ENCODE data around the gene IGSF23. TPM values are rescaled to one million over a fixed set of nuclear protein-coding genes. Genes with fewer than 3 reads are reported as not detected.
"Not testable (repeated sequence)": the region's sequence is repeated elsewhere in the genome, so short reads cannot be mapped to it uniquely, and the experiment has no call there.

IGSF23 gene
- polyA plus RNA-seq, 4 donors: 5.8 to 54.3 (median 17.3) TPM

GRCh38 chr19:44634058-44634457, 20.7 kb downstream of the IGSF23 start:
- not testable (repeated sequence) for FAIRE-seq; H3K9me3 ChIP-seq (ENCODE audit: control insufficient read depth in 2 of 2, insufficient read depth in 1 of 2, low read depth in 1 of 2, low read length in 1 of 2); DNase-seq; H3K27me3 ChIP-seq (ENCODE audit: control insufficient read depth in 3 of 3, insufficient read depth in 3 of 3, low read length in 3 of 3); H3K4me3 ChIP-seq (ENCODE audit: low read depth in 1 of 3, low read length in 3 of 3)
- Histone ChIP-seq H3K36me3 (ENCODE audit: control insufficient read depth in 3 of 3, insufficient read depth in 2 of 3, low read depth in 1 of 3, low read length in 3 of 3) (peaks cover 0 to 25% (median 0%) of the 10 kb centered on the region in 3 donors), H3K27ac (ENCODE audit: low read depth in 1 of 3, low read length in 2 of 3) (peak overlapping the region in 1 of 3 donors; percentile 42), H3K4me1 (ENCODE audit: control insufficient read depth in 3 of 3, insufficient read depth in 2 of 3, low read depth in 1 of 3, low read length in 2 of 3) (peaks cover 4 to 47% (median 4%) of the 10 kb centered on the region in 3 donors)
- 10 to 27% (median 18%) methylated on average over 5 of the region's 5 CpGs for WGBS, 3 donors

- Histone ChIP-seq H3K4me1 (ENCODE audit: control insufficient read depth in 3 of 3, insufficient read depth in 2 of 3, low read depth in 1 of 3, low read length in 2 of 3) (peaks cover 4 to 50% (median 4%) of the 10 kb centered on the region in 3 donors), H3K27ac (ENCODE audit: low read depth in 1 of 3, low read length in 2 of 3) (peak overlapping the region in 1 of 3 donors; percentile 42), H3K27me3 (ENCODE audit: control insufficient read depth in 3 of 3, insufficient read depth in 3 of 3, low read length in 3 of 3) (no peaks in the 10 kb centered on the region), H3K9me3 (ENCODE audit: control insufficient read depth in 2 of 2, insufficient read depth in 1 of 2, low read depth in 1 of 2, low read length in 1 of 2) (peaks cover 0 to 4% of the 10 kb centered on the region in 2 donors), H3K36me3 (ENCODE audit: control insufficient read depth in 3 of 3, insufficient read depth in 2 of 3, low read depth in 1 of 3, low read length in 3 of 3) (peaks cover 0 to 20% (median 0%) of the 10 kb centered on the region in 3 donors), H3K4me3 (ENCODE audit: low read depth in 1 of 3, low read length in 3 of 3) (no peak overlapping the region)
- 94 to 100% (median 98%) methylated on average over 2 of the region's 2 CpGs for WGBS, 3 donors
- DNase-seq (no peak), FAIRE-seq (no peak)
Measured at GRCh38 chr19:44634785-44635184, 21.4 kb downstream of the IGSF23 start.

GRCh38 chr19:44635581-44636438, 22.4 kb downstream of the IGSF23 start:
- Histone ChIP-seq H3K36me3 (ENCODE audit: control insufficient read depth in 3 of 3, insufficient read depth in 2 of 3, low read depth in 1 of 3, low read length in 3 of 3) (peaks cover 0 to 10% (median 0%) of the 10 kb centered on the region in 3 donors), H3K4me1 (ENCODE audit: control insufficient read depth in 3 of 3, insufficient read depth in 2 of 3, low read depth in 1 of 3, low read length in 2 of 3) (peaks cover 4 to 60% (median 4%) of the 10 kb centered on the region in 3 donors), H3K27ac (ENCODE audit: low read depth in 1 of 3, low read length in 2 of 3) (peak overlapping the region in 2 of 3 donors; percentile 43 to 66), H3K9me3 (ENCODE audit: control insufficient read depth in 2 of 2, insufficient read depth in 1 of 2, low read depth in 1 of 2, low read length in 1 of 2) (peaks cover 0 to 4% of the 10 kb centered on the region in 2 donors), H3K4me3 (ENCODE audit: low read depth in 1 of 3, low read length in 3 of 3) (no peak overlapping the region), H3K27me3 (ENCODE audit: control insufficient read depth in 3 of 3, insufficient read depth in 3 of 3, low read length in 3 of 3) (no peaks in the 10 kb centered on the region)
- DNase-seq (no peak), FAIRE-seq (no peak)
- 76 to 96% (median 80%) methylated on average over 3 of the region's 3 CpGs for WGBS, 3 donors

GRCh38 chr19:44636439-44637389, 23.4 kb downstream of the IGSF23 start:
- peaks cover 4 to 68% (median 4%) of the 10 kb centered on the region in 3 donors for H3K4me1 ChIP-seq (ENCODE audit: control insufficient read depth in 3 of 3, insufficient read depth in 2 of 3, low read depth in 1 of 3, low read length in 2 of 3)
- DNase-seq: peak; percentile 80
- H3K9me3 ChIP-seq (ENCODE audit: control insufficient read depth in 2 of 2, insufficient read depth in 1 of 2, low read depth in 1 of 2, low read length in 1 of 2): peaks cover 0 to 4% of the 10 kb centered on the region in 2 donors
- 42 to 65% (median 54%) methylated on average over 11 of the region's 11 CpGs for WGBS, 3 donors
- H3K4me3 ChIP-seq (ENCODE audit: low read depth in 1 of 3, low read length in 3 of 3): no peak overlapping the region
- peak overlapping the region; percentile 63 to 76 (median 66) for H3K27ac ChIP-seq (ENCODE audit: low read depth in 1 of 3, low read length in 2 of 3)
- H3K27me3 ChIP-seq (ENCODE audit: control insufficient read depth in 3 of 3, insufficient read depth in 3 of 3, low read length in 3 of 3): no peaks in the 10 kb centered on the region
- no peak for FAIRE-seq
- peaks cover 0 to 6% (median 0%) of the 10 kb centered on the region in 3 donors for H3K36me3 ChIP-seq (ENCODE audit: control insufficient read depth in 3 of 3, insufficient read depth in 2 of 3, low read depth in 1 of 3, low read length in 3 of 3)

GRCh38 chr19:44637390-44637764, 24.0 kb downstream of the IGSF23 start:
- Histone ChIP-seq H3K4me1 (ENCODE audit: control insufficient read depth in 3 of 3, insufficient read depth in 2 of 3, low read depth in 1 of 3, low read length in 2 of 3) (peaks cover 4 to 71% (median 4%) of the 10 kb centered on the region in 3 donors), H3K36me3 (ENCODE audit: control insufficient read depth in 3 of 3, insufficient read depth in 2 of 3, low read depth in 1 of 3, low read length in 3 of 3) (peaks cover 0 to 3% (median 0%) of the 10 kb centered on the region in 3 donors), H3K27ac (ENCODE audit: low read depth in 1 of 3, low read length in 2 of 3) (peak overlapping the region in 2 of 3 donors; percentile 66 to 76), H3K4me3 (ENCODE audit: low read depth in 1 of 3, low read length in 3 of 3) (no peak overlapping the region), H3K27me3 (ENCODE audit: control insufficient read depth in 3 of 3, insufficient read depth in 3 of 3, low read length in 3 of 3) (no peaks in the 10 kb centered on the region), H3K9me3 (ENCODE audit: control insufficient read depth in 2 of 2, insufficient read depth in 1 of 2, low read depth in 1 of 2, low read length in 1 of 2) (peaks cover 0 to 4% of the 10 kb centered on the region in 2 donors)
- DNase-seq (no peak), FAIRE-seq (no peak)
- WGBS, 3 donors: 76 to 86% (median 82%) methylated on average over 5 of the region's 5 CpGs

- no peaks in the 10 kb centered on the region for H3K9me3 ChIP-seq (ENCODE audit: control insufficient read depth in 2 of 2, insufficient read depth in 1 of 2, low read depth in 1 of 2, low read length in 1 of 2)
- DNase-seq: no peak
Measured at GRCh38 chr19:44640518-44640917, 27.2 kb downstream of the IGSF23 start.

GRCh38 chr19:44641501-44642265, 28.3 kb downstream of the IGSF23 start:
- Histone ChIP-seq H3K27me3 (ENCODE audit: control insufficient read depth in 3 of 3, insufficient read depth in 3 of 3, low read length in 3 of 3) (no peaks in the 10 kb centered on the region), H3K4me3 (ENCODE audit: low read depth in 1 of 3, low read length in 3 of 3) (no peak overlapping the region), H3K9me3 (ENCODE audit: control insufficient read depth in 2 of 2, insufficient read depth in 1 of 2, low read depth in 1 of 2, low read length in 1 of 2) (no peaks in the 10 kb centered on the region), H3K4me1 (ENCODE audit: control insufficient read depth in 3 of 3, insufficient read depth in 2 of 3, low read depth in 1 of 3, low read length in 2 of 3) (peaks cover 0 to 60% (median 4%) of the 10 kb centered on the region in 3 donors), H3K27ac (ENCODE audit: low read depth in 1 of 3, low read length in 2 of 3) (peak overlapping the region in 1 of 3 donors; percentile 0), H3K36me3 (ENCODE audit: control insufficient read depth in 3 of 3, insufficient read depth in 2 of 3, low read depth in 1 of 3, low read length in 3 of 3) (peaks cover 0 to 13% (median 0%) of the 10 kb centered on the region in 3 donors)
- FAIRE-seq (no peak), DNase-seq (no peak)
- WGBS, 3 donors: 90 to 95% (median 93%) methylated on average over 9 of the region's 9 CpGs

More at GRCh38 chr19:44640518-44640917, 27.2 kb downstream of the IGSF23 start:
- H3K4me1 ChIP-seq (ENCODE audit: control insufficient read depth in 3 of 3, insufficient read depth in 2 of 3, low read depth in 1 of 3, low read length in 2 of 3): peaks cover 4 to 68% (median 4%) of the 10 kb centered on the region in 3 donors
- WGBS, 3 donors: 65 to 78% (median 70%) methylated on average over 3 of the region's 3 CpGs
- H3K4me3 ChIP-seq (ENCODE audit: low read depth in 1 of 3, low read length in 3 of 3): no peak overlapping the region
- H3K27ac ChIP-seq (ENCODE audit: low read depth in 1 of 3, low read length in 2 of 3): peak overlapping the region in 1 of 3 donors; percentile 82
- H3K27me3 ChIP-seq (ENCODE audit: control insufficient read depth in 3 of 3, insufficient read depth in 3 of 3, low read length in 3 of 3): no peaks in the 10 kb centered on the region
- H3K36me3 ChIP-seq (ENCODE audit: control insufficient read depth in 3 of 3, insufficient read depth in 2 of 3, low read depth in 1 of 3, low read length in 3 of 3): peaks cover 0 to 5% (median 0%) of the 10 kb centered on the region in 3 donors
- FAIRE-seq: no peak

Data from small intestine (tissue), 7 donors.